Ascending aorta (tissue), 2 donors: ENCODE data around the gene TIA1. TPM values are rescaled to one million over a fixed set of nuclear protein-coding genes. Genes with fewer than 3 reads are reported as not detected.

ENCODE experiments used
- DNase-seq, 2 donors: peaks; one replicate each; pipeline ENCODE4 v3.0.0-alpha.2; 2019; ENCODE audit warnings: low spot score in 2 of 2
- H3K27ac ChIP-seq, 2 donors: fragments of 200-600 bp; sonication (generic); one replicate each; pipeline ENCODE4 v1.5.1; 2016 to 2017; ENCODE audit warnings: mild to moderate bottlenecking in 1 of 2
- H3K27me3 ChIP-seq: fragments of 200-600 bp; sonication (generic); one replicate; pipeline ENCODE4 v1.5.1; 2017
- H3K36me3 ChIP-seq, 2 donors: fragments of 200-600 bp; sonication (generic); one replicate each; pipeline ENCODE4 v1.5.1; 2016
- H3K4me1 ChIP-seq, 2 donors: fragments of 200-600 bp; sonication (generic); one replicate each; pipeline ENCODE4 v1.5.1; 2016 to 2017; ENCODE audit warnings: mild to moderate bottlenecking in 1 of 2
- H3K4me3 ChIP-seq, 2 donors: fragments of 200-600 bp; sonication (generic); one replicate each; pipeline ENCODE4 v1.5.1; 2016 to 2017; ENCODE audit warnings: mild to moderate bottlenecking in 1 of 2
- H3K9me3 ChIP-seq, 2 donors: fragments of 200-600 bp; sonication (generic); one replicate each; pipeline ENCODE4 v1.5.1; 2016
- intact Hi-C: fragments of 100-400 bp; cut with DNase I; formaldehyde crosslinking; loops from one replicate; pipeline ENCODE4 v1.15.1; 2023
- total RNA-seq: library from RNA; depleted of rRNA; stranded (reverse); fragments of >200 nt; gene quantifications from one replicate; pipeline ENCODE4 v1.1.0, GENCODE V29; 2016
- TF ChIP-seq, protein P1 (sequence below), 3 experiments: fragments of 200-600 bp in 2 of 3; fragments of 450-650 bp in 1 of 3; sonication (generic) in 2 of 3; IDR thresholded peaks; one replicate each; pipeline ENCODE4 v1.5.1; 2016 to 2019; ENCODE audit warnings: antibody characterized with exemption in 3 of 3, mild to moderate bottlenecking in 1 of 3, moderate library complexity in 1 of 3

TIA1 gene
- total RNA-seq, 1 donor from 2014 or later, result 19.3 TPM

DNA sequence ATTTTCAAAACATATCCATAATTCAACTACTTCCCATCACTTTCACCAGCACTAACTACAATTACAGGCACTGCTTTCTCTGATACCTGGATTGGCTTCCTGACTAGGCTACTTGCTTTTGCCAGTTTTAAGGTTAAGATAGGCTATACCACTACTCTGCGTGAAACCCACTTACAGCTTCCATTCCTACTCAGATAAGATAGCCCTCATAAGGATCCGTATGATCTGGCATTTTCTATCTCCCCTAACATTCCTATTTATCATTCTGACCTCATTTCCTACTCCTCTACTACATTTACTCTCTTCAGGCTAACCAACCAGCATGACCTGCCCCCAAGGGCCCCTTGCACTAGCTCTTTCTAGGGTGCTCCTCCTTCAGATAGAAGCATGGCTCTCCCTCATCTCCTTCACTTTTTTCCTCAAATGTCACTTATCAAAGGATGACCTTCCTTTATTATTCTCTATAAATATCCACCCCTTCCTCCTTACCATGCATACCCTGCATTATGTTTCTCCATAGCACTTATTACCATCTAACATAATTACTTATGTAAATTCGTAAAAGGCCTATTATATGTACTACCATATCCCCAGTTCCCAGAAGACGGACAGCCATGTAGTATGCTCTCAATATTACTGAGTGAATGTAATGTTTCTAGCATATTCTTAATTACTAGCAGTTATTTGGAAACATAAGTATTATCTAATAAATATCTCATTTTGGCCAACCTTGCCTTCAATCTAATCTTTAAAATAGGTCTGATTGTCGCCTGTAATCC is 4.4 kb downstream of the TIA1 start:
- H3K9me3 ChIP-seq, result no peaks in the 10 kb centered on the region

GRCh38 chr2:70242552-70242951 is 5.9 kb downstream of the TIA1 start:
- Histone ChIP-seq H3K36me3 (peaks cover 2 to 6% of the 10 kb centered on the region in 2 donors), H3K4me1 (peaks cover 0 to 9% of the 10 kb centered on the region in 2 donors), H3K4me3 (no peak overlapping the region), H3K27me3 (no peaks in the 10 kb centered on the region), H3K27ac (no peak overlapping the region), H3K9me3 (no peaks in the 10 kb centered on the region)
- intact Hi-C loops, result no loop called here
- TF ChIP-seq, protein P1, sequence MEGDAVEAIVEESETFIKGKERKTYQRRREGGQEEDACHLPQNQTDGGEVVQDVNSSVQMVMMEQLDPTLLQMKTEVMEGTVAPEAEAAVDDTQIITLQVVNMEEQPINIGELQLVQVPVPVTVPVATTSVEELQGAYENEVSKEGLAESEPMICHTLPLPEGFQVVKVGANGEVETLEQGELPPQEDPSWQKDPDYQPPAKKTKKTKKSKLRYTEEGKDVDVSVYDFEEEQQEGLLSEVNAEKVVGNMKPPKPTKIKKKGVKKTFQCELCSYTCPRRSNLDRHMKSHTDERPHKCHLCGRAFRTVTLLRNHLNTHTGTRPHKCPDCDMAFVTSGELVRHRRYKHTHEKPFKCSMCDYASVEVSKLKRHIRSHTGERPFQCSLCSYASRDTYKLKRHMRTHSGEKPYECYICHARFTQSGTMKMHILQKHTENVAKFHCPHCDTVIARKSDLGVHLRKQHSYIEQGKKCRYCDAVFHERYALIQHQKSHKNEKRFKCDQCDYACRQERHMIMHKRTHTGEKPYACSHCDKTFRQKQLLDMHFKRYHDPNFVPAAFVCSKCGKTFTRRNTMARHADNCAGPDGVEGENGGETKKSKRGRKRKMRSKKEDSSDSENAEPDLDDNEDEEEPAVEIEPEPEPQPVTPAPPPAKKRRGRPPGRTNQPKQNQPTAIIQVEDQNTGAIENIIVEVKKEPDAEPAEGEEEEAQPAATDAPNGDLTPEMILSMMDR (IDR thresholded peaks at IDR 0.05), result no peak
- no peak for DNase-seq

More for the DNA sequence above, 4.4 kb downstream of the TIA1 start:
- TF ChIP-seq, protein P1 (IDR thresholded peaks at IDR 0.05), result no peak
- H3K27me3 ChIP-seq, result no peaks in the 10 kb centered on the region
- intact Hi-C loops, result no loop called here
- H3K4me3 ChIP-seq, result no peak overlapping the region
- H3K36me3 ChIP-seq, result peaks cover 2 to 6% of the 10 kb centered on the region in 2 donors
- DNase-seq, result no peak
- no peak overlapping the region for H3K27ac ChIP-seq
- peaks cover 0 to 9% of the 10 kb centered on the region in 2 donors for H3K4me1 ChIP-seq

- Histone ChIP-seq H3K9me3 (no peaks in the 10 kb centered on the region), H3K4me3 (no peak overlapping the region), H3K4me1 (peaks cover 0 to 6% of the 10 kb centered on the region in 2 donors), H3K27ac (no peak overlapping the region), H3K27me3 (no peaks in the 10 kb centered on the region), H3K36me3 (peaks cover 2 to 6% of the 10 kb centered on the region in 2 donors)
- intact Hi-C loops, result no loop called here
- TF ChIP-seq, protein P1 (IDR thresholded peaks at IDR 0.05), result no peak
- DNase-seq, result no peak
Observed at GRCh38 chr2:70241340-70241739, 7.1 kb downstream of the TIA1 start.

DNA sequence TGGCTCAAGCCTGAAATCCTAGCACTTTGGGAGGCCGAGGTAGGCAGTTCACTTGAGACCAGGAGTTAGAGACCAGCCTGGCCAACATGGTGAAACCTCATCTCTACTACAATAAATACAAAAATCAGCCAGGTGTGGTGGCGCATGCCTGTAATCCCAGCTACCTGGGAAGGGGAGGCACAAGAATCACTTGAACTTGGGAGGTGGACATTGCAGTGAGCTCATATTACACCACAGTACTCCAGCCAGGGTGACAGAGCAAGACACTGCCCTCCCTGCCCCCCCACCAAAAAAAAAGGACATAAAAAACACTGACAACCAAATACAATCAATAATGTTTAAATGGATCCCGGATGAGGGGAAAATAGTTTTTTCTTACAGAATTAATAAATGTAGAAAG is 7.8 kb downstream of the TIA1 start:
- H3K4me1 ChIP-seq, result no peaks in the 10 kb centered on the region
- H3K9me3 ChIP-seq, result no peaks in the 10 kb centered on the region
- H3K27ac ChIP-seq, result no peak overlapping the region
- no peak for DNase-seq
- no peak overlapping the region for H3K4me3 ChIP-seq
- TF ChIP-seq, protein P1 (IDR thresholded peaks at IDR 0.05), result no peak
- intact Hi-C loops, result no loop called here
- H3K27me3 ChIP-seq, result no peaks in the 10 kb centered on the region
- H3K36me3 ChIP-seq, result peaks cover 2 to 6% of the 10 kb centered on the region in 2 donors

GRCh38 chr2:70233926-70234325 is 14.5 kb downstream of the TIA1 start:
- DNase-seq, result no peak
- Histone ChIP-seq H3K36me3 (peaks cover 43 to 44% of the 10 kb centered on the region in 2 donors), H3K27ac (no peak overlapping the region), H3K4me3 (no peak overlapping the region), H3K9me3 (no peaks in the 10 kb centered on the region), H3K4me1 (no peaks in the 10 kb centered on the region), H3K27me3 (no peaks in the 10 kb centered on the region)
- intact Hi-C loops, result no loop called here
- TF ChIP-seq, protein P1 (IDR thresholded peaks at IDR 0.05), result no peak
